ENCODE results near the gene MRPL14.

The MRPL14 gene

GRCh38 chr6:44127186-44128019 lies at the start of gene MRPL14, which contains the start of gene TMEM63B:
TSS of gene MRPL14 (minus strand) at chr6:44127452. CDS start at chr6:44116611, 10,841 bp downstream.
TSS of gene TMEM63B (plus strand) at chr6:44127554. CDS start at chr6:44134585, 7,031 bp downstream.
- DNase-seq, result peak; percentile 84

GRCh38 chr6:44176130-44176761 lies 49.0 kb upstream of the MRPL14 start:
- DNase-seq, result no peak

- peak; percentile 83 for DNase-seq
Observed at GRCh38 chr6:44172731-44173500, 45.7 kb upstream of the MRPL14 start.

- DNase-seq, result no peak
Observed at GRCh38 chr6:44171899-44172546, 44.8 kb upstream of the MRPL14 start.

GRCh38 chr6:44169886-44170570 lies 42.8 kb upstream of the MRPL14 start:
- DNase-seq, result peak; percentile 46

GRCh38 chr6:44169154-44169553 lies 41.9 kb upstream of the MRPL14 start:
- DNase-seq, result peak; percentile 25

GRCh38 chr6:44167567-44167966 lies 40.3 kb upstream of the MRPL14 start:
- DNase-seq, result no peak

GRCh38 chr6:44166591-44167184 lies 39.4 kb upstream of the MRPL14 start:
- no peak for DNase-seq

GRCh38 chr6:44166116-44166515 lies 38.9 kb upstream of the MRPL14 start:
- no peak for DNase-seq

GRCh38 chr6:44162876-44163625 lies 35.8 kb upstream of the MRPL14 start:
- DNase-seq, result no peak

- DNase-seq, result no peak
Observed at GRCh38 chr6:44161997-44162338, 34.7 kb upstream of the MRPL14 start.

GRCh38 chr6:44158770-44159228 lies 31.5 kb upstream of the MRPL14 start, which contains the start of gene CAPN11:
TSS of gene CAPN11 (plus strand) at chr6:44158820. CDS start at chr6:44158849, 29 bp downstream.
- no peak for DNase-seq

- no peak for DNase-seq
Observed at GRCh38 chr6:44157152-44157521, 29.9 kb upstream of the MRPL14 start.

GRCh38 chr6:44156494-44157151 lies 29.4 kb upstream of the MRPL14 start:
- DNase-seq, result no peak

- DNase-seq, result no peak
Observed at GRCh38 chr6:44154067-44154466, 26.8 kb upstream of the MRPL14 start.

- DNase-seq, result no peak
Observed at GRCh38 chr6:44152533-44152932, 25.3 kb upstream of the MRPL14 start.

- no peak for DNase-seq
Observed at GRCh38 chr6:44152109-44152461, 24.8 kb upstream of the MRPL14 start.

- DNase-seq, result peak; percentile 82
Observed at GRCh38 chr6:44151348-44152108, 24.3 kb upstream of the MRPL14 start.

GRCh38 chr6:44150317-44150917 lies 23.2 kb upstream of the MRPL14 start:
- DNase-seq, result no peak
